ENCODE results near the gene DNAJC4. TPM values are rescaled to one million over a fixed set of nuclear protein-coding genes. Genes with fewer than 3 reads are reported as not detected.

Gene DNAJC4
- total RNA-seq, 3 donors from 2014 or later = 23.6 to 33.5 (median 32.6) TPM

- Histone ChIP-seq H3K27me3 (no peaks in the 10 kb centered on the region), H3K9me3 (no peaks in the 10 kb centered on the region), H3K27ac (no peak overlapping the region), H3K4me1 (peaks cover 0 to 8% of the 10 kb centered on the region in 2 donors), H3K36me3 (no peaks in the 10 kb centered on the region), H3K4me3 (no peak overlapping the region)
- DNase-seq (ENCODE audit: low spot score in 2 of 2) = no peak
- intact Hi-C loops (cut with DNase I; ENCODE audit: low total_unique reads) = loop anchor here (10.0 kb wide), 1 partner anchor 2004 kb away; the partner anchor contains the start of gene SCGB2A2
- no peak for TF ChIP-seq POLR2A (IDR thresholded peaks at IDR 0.05)
- no peak for TF ChIP-seq CTCF (IDR thresholded peaks at IDR 0.05)
- TF ChIP-seq POLR2AphosphoS5 (IDR thresholded peaks at IDR 0.05) = no peak
These were observed 48.3 kb downstream of the DNAJC4 start for GRCh38 chr11:64278576-64279190.

GRCh38 chr11:64281957-64282770 lies 51.8 kb downstream of the DNAJC4 start:
- no peak overlapping the region for H3K27ac ChIP-seq
- H3K36me3 ChIP-seq = no peaks in the 10 kb centered on the region
- peaks cover 3 to 21% of the 10 kb centered on the region in 2 donors for H3K4me1 ChIP-seq
- TF ChIP-seq POLR2AphosphoS5 (IDR thresholded peaks at IDR 0.05) (no peak), CTCF (IDR thresholded peaks at IDR 0.05) (no peak), POLR2A (IDR thresholded peaks at IDR 0.05) (no peak)
- H3K27me3 ChIP-seq = no peaks in the 10 kb centered on the region
- H3K9me3 ChIP-seq = no peaks in the 10 kb centered on the region
- no peak overlapping the region for H3K4me3 ChIP-seq
- intact Hi-C loops (cut with DNase I; ENCODE audit: low total_unique reads) = no loop called here
- no peak for DNase-seq (ENCODE audit: low spot score in 2 of 2)

GRCh38 chr11:64283092-64283491 lies 52.7 kb downstream of the DNAJC4 start:
- H3K9me3 ChIP-seq = no peaks in the 10 kb centered on the region
- no peak for TF ChIP-seq POLR2AphosphoS5 (IDR thresholded peaks at IDR 0.05)
- TF ChIP-seq POLR2A (IDR thresholded peaks at IDR 0.05) = no peak
- TF ChIP-seq CTCF (IDR thresholded peaks at IDR 0.05) = no peak

More at GRCh38 chr11:64283092-64283491, 52.7 kb downstream of the DNAJC4 start:
- Histone ChIP-seq H3K27ac (peak overlapping the region in 1 of 2 donors; percentile 25), H3K4me3 (peak overlapping the region in 2 of 3 donors; percentile 91), H3K4me1 (peaks cover 3 to 21% of the 10 kb centered on the region in 2 donors), H3K36me3 (no peaks in the 10 kb centered on the region), H3K27me3 (no peaks in the 10 kb centered on the region)
- DNase-seq (ENCODE audit: low spot score in 2 of 2) = no peak
- intact Hi-C loops (cut with DNase I; ENCODE audit: low total_unique reads) = no loop called here

Other genes with a start within 250 kb of the DNAJC4 start
- gene OTUB1, start 244.1 kb upstream of the DNAJC4 start, total RNA-seq = 10 to 100 TPM; 50.9 to 81.4 (median 79.3) TPM
- not detected for gene FLRT1, start 194.6 kb upstream of the DNAJC4 start, total RNA-seq
- gene MACROD1, start 64.4 kb upstream of the DNAJC4 start, total RNA-seq = 100 to 1,000 TPM in 1 of 3 donors, 10 to 100 TPM in 2; 19.7 to 113 (median 40.3) TPM
- gene STIP1, start 44.4 kb upstream of the DNAJC4 start, total RNA-seq = 100 to 1,000 TPM in 2 of 3 donors, 10 to 100 TPM in 1; 88.5 to 114 (median 106) TPM
- gene FERMT3, start 23.8 kb upstream of the DNAJC4 start, total RNA-seq = 10 to 100 TPM; 14.0 to 42.2 (median 17.4) TPM
- gene TRPT1, start 4.4 kb upstream of the DNAJC4 start, total RNA-seq = 10 to 100 TPM; 42.9 to 54.1 (median 51.1) TPM
- gene NUDT22, start 4.3 kb upstream of the DNAJC4 start, total RNA-seq = 10 to 100 TPM; 34.2 to 58.0 (median 36.7) TPM
- 100 to 1,000 TPM in 1 of 3 donors, 10 to 100 TPM in 2; 45.1 to 223 (median 53.4) TPM for gene VEGFB, start 4.0 kb downstream of the DNAJC4 start, total RNA-seq
- gene FKBP2, start 10.5 kb downstream of the DNAJC4 start, total RNA-seq = 10 to 100 TPM; 51.4 to 77.3 (median 54.6) TPM
- 100 to 1,000 TPM in 1 of 3 donors, 10 to 100 TPM in 2; 63.0 to 101 (median 64.7) TPM for gene PPP1R14B, start 16.4 kb downstream of the DNAJC4 start, total RNA-seq
- gene PLCB3, start 21.0 kb downstream of the DNAJC4 start, total RNA-seq = 10 to 100 TPM; 15.5 to 20.5 (median 19.0) TPM
- gene BAD, start 54.1 kb downstream of the DNAJC4 start, total RNA-seq = 100 to 1,000 TPM in 1 of 3 donors, 10 to 100 TPM in 2; 80.3 to 107 (median 87.5) TPM
- 10 to 100 TPM in 2 of 3 donors, 1 to 10 TPM in 1; 8.9 to 14.7 (median 11.1) TPM for gene GPR137, start 55.3 kb downstream of the DNAJC4 start, total RNA-seq
- 1 to 10 TPM in 1 of 3 donors, not detected in 2; 2.3 TPM for gene KCNK4, start 60.8 kb downstream of the DNAJC4 start, total RNA-seq
- 1 to 10 TPM in 1 of 3 donors, not detected in 2; 1.8 TPM for gene CATSPERZ, start 69.8 kb downstream of the DNAJC4 start, total RNA-seq
- 10 to 100 TPM; 38.2 to 43.9 (median 39.5) TPM for gene ESRRA, start 75.0 kb downstream of the DNAJC4 start, total RNA-seq
- gene TRMT112, start 87.0 kb downstream of the DNAJC4 start, total RNA-seq = 100 to 1,000 TPM; 206 to 266 (median 262) TPM
- gene PRDX5, start 87.6 kb downstream of the DNAJC4 start, total RNA-seq = 100 to 1,000 TPM; 241 to 327 (median 262) TPM
- 10 to 100 TPM in 1 of 3 donors, 1 to 10 TPM in 2; 3.3 to 10.7 (median 5.9) TPM for gene CCDC88B, start 109.7 kb downstream of the DNAJC4 start, total RNA-seq
- gene RPS6KA4, start 128.6 kb downstream of the DNAJC4 start, total RNA-seq = 10 to 100 TPM; 16.7 to 20.6 (median 19.4) TPM